ENCODE results near the gene SERPINA12. TPM values are rescaled to one million over a fixed set of nuclear protein-coding genes. Genes with fewer than 3 reads are reported as not detected.
A peak's percentile ranks its signal among the peaks of the same experiment; 100 is the strongest.

Gene SERPINA12
- polyA plus RNA-seq, 2 of the 4 experiments (the other 2 are of a cell fraction) = not detected

DNA sequence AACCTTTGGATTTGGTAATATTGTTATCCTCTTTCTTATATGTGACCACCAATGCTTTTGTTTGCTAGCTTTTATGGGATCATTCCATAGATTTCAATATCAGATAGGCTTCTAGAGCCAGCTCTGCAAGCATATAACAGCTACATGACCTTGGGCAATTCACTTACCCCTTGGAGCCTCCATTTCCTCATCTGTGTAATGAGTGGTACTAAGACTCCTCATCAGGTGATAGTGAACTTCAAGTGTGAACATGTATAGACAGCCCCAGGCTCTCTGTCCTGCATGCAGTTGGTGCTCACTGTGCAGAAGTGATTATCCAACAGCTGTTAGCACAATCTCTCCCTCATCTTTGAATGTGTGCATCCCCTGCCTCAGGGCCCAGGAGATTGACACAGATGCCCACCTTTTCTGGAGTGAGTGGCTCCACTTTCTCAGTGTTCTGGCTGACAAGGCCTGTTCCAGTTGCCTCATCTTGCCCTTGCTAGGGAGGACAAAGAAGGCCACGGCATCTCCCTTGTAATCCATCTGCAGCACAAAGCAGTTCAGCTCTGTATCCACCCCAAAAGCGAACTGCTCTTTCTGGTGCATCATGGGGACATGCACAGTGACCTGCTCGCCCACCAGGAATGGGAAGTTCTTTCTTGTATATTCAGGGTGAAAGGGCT, 42.4 kb downstream of the SERPINA12 start:
- no peaks in the 10 kb centered on the region for H3K9me3 ChIP-seq
- ATAC-seq = no peak
- no peak for TF ChIP-seq KDM5A (IDR thresholded peaks at IDR 0.05)
- TF ChIP-seq, protein P1, sequence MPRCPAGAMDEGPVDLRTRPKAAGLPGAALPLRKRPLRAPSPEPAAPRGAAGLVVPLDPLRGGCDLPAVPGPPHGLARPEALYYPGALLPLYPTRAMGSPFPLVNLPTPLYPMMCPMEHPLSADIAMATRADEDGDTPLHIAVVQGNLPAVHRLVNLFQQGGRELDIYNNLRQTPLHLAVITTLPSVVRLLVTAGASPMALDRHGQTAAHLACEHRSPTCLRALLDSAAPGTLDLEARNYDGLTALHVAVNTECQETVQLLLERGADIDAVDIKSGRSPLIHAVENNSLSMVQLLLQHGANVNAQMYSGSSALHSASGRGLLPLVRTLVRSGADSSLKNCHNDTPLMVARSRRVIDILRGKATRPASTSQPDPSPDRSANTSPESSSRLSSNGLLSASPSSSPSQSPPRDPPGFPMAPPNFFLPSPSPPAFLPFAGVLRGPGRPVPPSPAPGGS (IDR thresholded peaks at IDR 0.05) = no peak
- no peak for TF ChIP-seq KDM1A (IDR thresholded peaks at IDR 0.05; ENCODE audit: low read depth)
- TF ChIP-seq SMC3 (IDR thresholded peaks at IDR 0.05) = no peak
- TF ChIP-seq RAD21 (conservative IDR thresholded peaks at IDR 0.05 in 1 of 2, IDR thresholded peaks at IDR 0.05 in 1 of 2) = no peak
- no peak for TF ChIP-seq HOXA7 (CRISPR knock-in tag; IDR thresholded peaks at IDR 0.05)
- TF ChIP-seq, protein P2, sequence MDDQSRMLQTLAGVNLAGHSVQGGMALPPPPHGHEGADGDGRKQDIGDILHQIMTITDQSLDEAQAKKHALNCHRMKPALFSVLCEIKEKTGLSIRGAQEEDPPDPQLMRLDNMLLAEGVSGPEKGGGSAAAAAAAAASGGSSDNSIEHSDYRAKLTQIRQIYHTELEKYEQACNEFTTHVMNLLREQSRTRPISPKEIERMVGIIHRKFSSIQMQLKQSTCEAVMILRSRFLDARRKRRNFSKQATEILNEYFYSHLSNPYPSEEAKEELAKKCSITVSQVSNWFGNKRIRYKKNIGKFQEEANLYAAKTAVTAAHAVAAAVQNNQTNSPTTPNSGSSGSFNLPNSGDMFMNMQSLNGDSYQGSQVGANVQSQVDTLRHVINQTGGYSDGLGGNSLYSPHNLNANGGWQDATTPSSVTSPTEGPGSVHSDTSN (IDR thresholded peaks at IDR 0.05) = no peak
- TF ChIP-seq, protein P3, sequence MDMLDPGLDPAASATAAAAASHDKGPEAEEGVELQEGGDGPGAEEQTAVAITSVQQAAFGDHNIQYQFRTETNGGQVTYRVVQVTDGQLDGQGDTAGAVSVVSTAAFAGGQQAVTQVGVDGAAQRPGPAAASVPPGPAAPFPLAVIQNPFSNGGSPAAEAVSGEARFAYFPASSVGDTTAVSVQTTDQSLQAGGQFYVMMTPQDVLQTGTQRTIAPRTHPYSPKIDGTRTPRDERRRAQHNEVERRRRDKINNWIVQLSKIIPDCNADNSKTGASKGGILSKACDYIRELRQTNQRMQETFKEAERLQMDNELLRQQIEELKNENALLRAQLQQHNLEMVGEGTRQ (IDR thresholded peaks at IDR 0.05) = no peak
- TF ChIP-seq EP300 (IDR thresholded peaks at IDR 0.05) = no peak
- TF ChIP-seq, protein P4, sequence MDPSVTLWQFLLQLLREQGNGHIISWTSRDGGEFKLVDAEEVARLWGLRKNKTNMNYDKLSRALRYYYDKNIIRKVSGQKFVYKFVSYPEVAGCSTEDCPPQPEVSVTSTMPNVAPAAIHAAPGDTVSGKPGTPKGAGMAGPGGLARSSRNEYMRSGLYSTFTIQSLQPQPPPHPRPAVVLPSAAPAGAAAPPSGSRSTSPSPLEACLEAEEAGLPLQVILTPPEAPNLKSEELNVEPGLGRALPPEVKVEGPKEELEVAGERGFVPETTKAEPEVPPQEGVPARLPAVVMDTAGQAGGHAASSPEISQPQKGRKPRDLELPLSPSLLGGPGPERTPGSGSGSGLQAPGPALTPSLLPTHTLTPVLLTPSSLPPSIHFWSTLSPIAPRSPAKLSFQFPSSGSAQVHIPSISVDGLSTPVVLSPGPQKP (IDR thresholded peaks at IDR 0.05; ENCODE audit: low read depth, low read length) = no peak
- TF ChIP-seq POLR2A (IDR thresholded peaks at IDR 0.05; ENCODE audit: low read length) = no peak
- no peak for TF ChIP-seq MAZ (IDR thresholded peaks at IDR 0.05; ENCODE audit: borderline replicate concordance, low read depth, low read length)
- TF ChIP-seq CHD2 (IDR thresholded peaks at IDR 0.05; ENCODE audit: low read length, partially characterized antibody) = no peak
- TF ChIP-seq CBX8 (IDR thresholded peaks at IDR 0.05) = no peak
- TF ChIP-seq, protein P5, sequence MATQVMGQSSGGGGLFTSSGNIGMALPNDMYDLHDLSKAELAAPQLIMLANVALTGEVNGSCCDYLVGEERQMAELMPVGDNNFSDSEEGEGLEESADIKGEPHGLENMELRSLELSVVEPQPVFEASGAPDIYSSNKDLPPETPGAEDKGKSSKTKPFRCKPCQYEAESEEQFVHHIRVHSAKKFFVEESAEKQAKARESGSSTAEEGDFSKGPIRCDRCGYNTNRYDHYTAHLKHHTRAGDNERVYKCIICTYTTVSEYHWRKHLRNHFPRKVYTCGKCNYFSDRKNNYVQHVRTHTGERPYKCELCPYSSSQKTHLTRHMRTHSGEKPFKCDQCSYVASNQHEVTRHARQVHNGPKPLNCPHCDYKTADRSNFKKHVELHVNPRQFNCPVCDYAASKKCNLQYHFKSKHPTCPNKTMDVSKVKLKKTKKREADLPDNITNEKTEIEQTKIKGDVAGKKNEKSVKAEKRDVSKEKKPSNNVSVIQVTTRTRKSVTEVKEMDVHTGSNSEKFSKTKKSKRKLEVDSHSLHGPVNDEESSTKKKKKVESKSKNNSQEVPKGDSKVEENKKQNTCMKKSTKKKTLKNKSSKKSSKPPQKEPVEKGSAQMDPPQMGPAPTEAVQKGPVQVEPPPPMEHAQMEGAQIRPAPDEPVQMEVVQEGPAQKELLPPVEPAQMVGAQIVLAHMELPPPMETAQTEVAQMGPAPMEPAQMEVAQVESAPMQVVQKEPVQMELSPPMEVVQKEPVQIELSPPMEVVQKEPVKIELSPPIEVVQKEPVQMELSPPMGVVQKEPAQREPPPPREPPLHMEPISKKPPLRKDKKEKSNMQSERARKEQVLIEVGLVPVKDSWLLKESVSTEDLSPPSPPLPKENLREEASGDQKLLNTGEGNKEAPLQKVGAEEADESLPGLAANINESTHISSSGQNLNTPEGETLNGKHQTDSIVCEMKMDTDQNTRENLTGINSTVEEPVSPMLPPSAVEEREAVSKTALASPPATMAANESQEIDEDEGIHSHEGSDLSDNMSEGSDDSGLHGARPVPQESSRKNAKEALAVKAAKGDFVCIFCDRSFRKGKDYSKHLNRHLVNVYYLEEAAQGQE (IDR thresholded peaks at IDR 0.05) = no peak
- TF ChIP-seq HOXB5 (CRISPR knock-in tag; IDR thresholded peaks at IDR 0.05) = no peak
- no peak for TF ChIP-seq EHMT2 (IDR thresholded peaks at IDR 0.05; ENCODE audit: low read depth)
- TF ChIP-seq RCOR1 (IDR thresholded peaks at IDR 0.05; ENCODE audit: low read depth, low read length) = no peak
- H3K4me2 ChIP-seq = no peak overlapping the region
- H3K27ac ChIP-seq = no peak overlapping the region
- DNase-seq (ENCODE audit: low read depth in 1 of 2, low spot score in 1 of 2) = no peak
- CTCF ChIA-PET = interaction anchor here (0.5 to 4.8 kb wide), 3 partner anchors 18 to 262 kb away, joined by 3 to 34 read pairs (median 4); no protein-coding TSS in a partner anchor
- no peak overlapping the region for H3K4me3 ChIP-seq
- POLR2A ChIA-PET = no interaction called here
- no peak for FAIRE-seq
- peaks cover 12% of the 10 kb centered on the region; the same call in 2 of the 3 replicates for H3K4me1 ChIP-seq
- WGBS (ENCODE audit: missing lambda C conversion rate) = 3% methylated on average over 3 of the region's 3 CpGs

DNA sequence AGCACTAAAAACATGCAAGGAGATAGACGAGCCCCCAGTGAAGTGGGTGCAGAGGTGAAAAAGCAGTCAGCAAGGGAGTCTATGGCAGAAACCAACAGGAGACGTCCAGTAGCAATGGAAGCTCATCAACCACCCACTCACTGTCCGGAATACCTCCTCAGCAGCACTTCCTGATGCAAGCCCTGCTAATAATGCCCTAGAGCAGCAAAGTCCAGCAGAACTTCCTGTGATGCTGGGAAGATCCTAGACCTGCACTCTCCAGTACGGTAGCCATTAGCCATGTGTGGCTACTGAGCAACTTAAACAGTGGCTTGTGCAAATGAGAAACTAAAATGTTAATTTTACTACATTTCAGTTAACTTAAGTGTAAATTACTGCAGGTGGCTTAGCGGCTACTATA, 44.2 kb downstream of the SERPINA12 start:
- ChIA-PET POLR2A (no interaction called here), CTCF (interaction anchor here (1.2 to 4.8 kb wide), 3 partner anchors 22 to 84 kb away, joined by 3 to 34 read pairs (median 6); no protein-coding TSS in a partner anchor)
- peak overlapping the region; percentile 41; the same call in 2 of the 3 replicates for H3K4me2 ChIP-seq
- H3K27ac ChIP-seq = no peak overlapping the region
- H3K4me3 ChIP-seq = no peak overlapping the region
- no peak for ATAC-seq
- FAIRE-seq = no peak
- 41% methylated on average over 5 of the region's 5 CpGs for WGBS (ENCODE audit: missing lambda C conversion rate)
- H3K4me1 ChIP-seq = peaks cover 12% of the 10 kb centered on the region; the same call in 2 of the 3 replicates
- no peak for DNase-seq (ENCODE audit: low read depth in 1 of 2, low spot score in 1 of 2)
- H3K9me3 ChIP-seq = no peaks in the 10 kb centered on the region
- no peak for TF ChIP-seq HOXB13 (CRISPR knock-in tag; IDR thresholded peaks at IDR 0.05; ENCODE audit: low read depth)
- no peak for TF ChIP-seq HEYL (CRISPR knock-in tag; IDR thresholded peaks at IDR 0.05)
- no peak for TF ChIP-seq TP53 (CRISPR knock-in tag; IDR thresholded peaks at IDR 0.05)
- TF ChIP-seq KDM1A (IDR thresholded peaks at IDR 0.05; ENCODE audit: low read depth) = no peak
- TF ChIP-seq JUN (IDR thresholded peaks at IDR 0.05) = no peak
- TF ChIP-seq, protein P5 (IDR thresholded peaks at IDR 0.05) = no peak
- TF ChIP-seq MAFK (IDR thresholded peaks at IDR 0.05; ENCODE audit: partially characterized antibody) = no peak
- TF ChIP-seq ZC3H11A (IDR thresholded peaks at IDR 0.05) = no peak
